Fibroblast of skin of right quadriceps (primary cell): ENCODE measurements around the gene MEIS1.
A peak's percentile ranks its signal among the peaks of the same experiment; 100 is the strongest.
"Not testable (repeated sequence)": the region's sequence is repeated elsewhere in the genome, so short reads cannot be mapped to it uniquely, and the experiment has no call there.

Experiments used
- DNase-seq: peaks from one replicate; pipeline ENCODE4 v3.0.0-alpha.2; 2013

Gene MEIS1

GRCh38 chr2:66434679-66435548, at the start of gene MEIS1:
Gene MEIS1 (plus strand): TSS chr2:66435125. CDS start chr2:66435857, 732 bp downstream.
- DNase-seq, result peak; percentile 98

- no peak for DNase-seq
These were observed 47.7 kb upstream of the MEIS1 start for GRCh38 chr2:66387016-66387753.

DNA sequence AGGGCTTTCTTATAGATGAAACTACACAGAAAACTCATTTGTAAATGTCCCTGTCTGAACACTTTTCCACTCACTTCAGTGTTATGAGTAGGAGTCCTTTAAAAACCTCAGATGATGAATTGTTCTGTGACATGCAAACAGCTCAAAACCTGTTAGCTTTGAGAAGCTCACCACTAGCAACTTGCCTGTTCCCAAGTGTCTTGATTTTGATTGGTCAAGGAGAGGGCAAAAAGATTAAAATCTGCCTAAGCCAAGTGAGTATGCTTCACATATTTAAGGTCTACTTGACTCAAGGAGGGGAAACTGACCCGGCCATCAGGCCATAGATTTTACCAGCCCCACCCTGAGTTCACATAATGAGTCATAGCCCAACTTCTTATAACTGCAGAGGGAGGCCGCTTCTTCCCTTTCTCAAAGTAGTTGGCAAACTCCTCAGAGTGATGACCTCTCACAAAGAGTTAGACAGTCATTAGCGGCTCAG, 45.2 kb upstream of the MEIS1 start:
- DNase-seq, result no peak

GRCh38 chr2:66390152-66390551, 44.8 kb upstream of the MEIS1 start:
- no peak for DNase-seq

DNA sequence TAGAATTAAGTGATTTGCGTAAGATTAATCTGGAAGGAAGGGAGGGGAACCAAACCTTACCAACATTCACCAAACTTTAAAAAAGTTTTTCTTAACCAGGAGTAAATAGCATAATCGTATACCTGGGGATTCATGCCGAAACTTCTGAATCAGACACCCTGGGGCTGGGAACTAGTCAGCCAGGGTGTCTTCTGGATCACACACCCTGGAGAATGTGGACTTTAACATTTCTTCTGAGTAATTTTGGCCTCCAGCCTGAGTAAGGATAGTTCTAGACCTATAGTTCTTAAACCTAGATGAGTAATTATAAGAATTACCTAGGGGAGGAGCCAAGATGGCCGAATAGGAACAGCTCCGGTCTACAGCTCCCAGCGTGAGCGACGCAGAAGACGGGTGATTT, 44.1 kb upstream of the MEIS1 start:
- no peak for DNase-seq

DNA sequence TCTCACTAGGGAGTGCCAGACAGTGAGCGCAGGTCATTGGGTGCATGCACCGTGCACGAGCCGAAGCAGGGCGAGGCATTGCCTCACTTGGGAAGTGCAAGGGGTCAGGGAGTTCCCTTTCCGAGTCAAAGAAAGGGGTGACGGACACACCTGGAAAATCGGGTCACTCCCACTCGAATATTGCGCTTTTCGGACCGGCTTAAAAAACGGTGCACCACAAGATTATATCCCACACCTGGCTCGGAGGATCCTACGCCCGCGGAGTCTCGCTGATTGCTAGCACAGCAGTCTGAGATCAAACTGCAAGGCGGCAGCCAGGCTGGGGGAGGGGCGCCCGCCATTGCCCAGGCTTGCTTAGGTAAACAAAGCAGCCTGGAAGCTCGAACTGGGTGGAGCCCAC, 43.7 kb upstream of the MEIS1 start:
- DNase-seq, result not testable (repeated sequence)

GRCh38 chr2:66405473-66405872, 29.5 kb upstream of the MEIS1 start:
- DNase-seq, result no peak

- no peak for DNase-seq
These were observed 26.0 kb upstream of the MEIS1 start for GRCh38 chr2:66408905-66409304.

GRCh38 chr2:66412874-66413273, 22.1 kb upstream of the MEIS1 start:
- DNase-seq, result no peak

GRCh38 chr2:66414896-66415295, 20.0 kb upstream of the MEIS1 start:
- DNase-seq, result no peak

GRCh38 chr2:66418381-66418780, 16.5 kb upstream of the MEIS1 start:
- no peak for DNase-seq

DNA sequence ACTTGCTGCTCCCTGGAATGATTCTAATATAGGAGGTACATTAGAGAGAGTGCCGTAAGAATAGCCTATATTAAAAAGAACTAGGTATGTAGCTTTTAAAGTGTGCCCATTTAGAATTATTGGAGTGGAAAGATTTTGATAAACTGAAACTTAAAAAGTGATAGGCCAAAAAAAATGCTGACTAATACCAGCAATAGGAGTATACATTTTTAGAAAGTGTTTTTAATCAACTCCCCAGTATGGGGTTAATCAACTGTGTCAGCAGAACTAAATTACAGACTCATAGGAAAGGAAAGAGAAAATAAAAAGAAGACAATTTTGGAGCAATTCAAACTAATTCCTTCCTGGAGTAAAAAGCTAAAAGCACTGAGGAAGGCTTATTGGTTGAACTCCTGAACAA, 13.3 kb upstream of the MEIS1 start:
- DNase-seq, result no peak

GRCh38 chr2:66423391-66424124, 11.4 kb upstream of the MEIS1 start:
- no peak for DNase-seq

DNA sequence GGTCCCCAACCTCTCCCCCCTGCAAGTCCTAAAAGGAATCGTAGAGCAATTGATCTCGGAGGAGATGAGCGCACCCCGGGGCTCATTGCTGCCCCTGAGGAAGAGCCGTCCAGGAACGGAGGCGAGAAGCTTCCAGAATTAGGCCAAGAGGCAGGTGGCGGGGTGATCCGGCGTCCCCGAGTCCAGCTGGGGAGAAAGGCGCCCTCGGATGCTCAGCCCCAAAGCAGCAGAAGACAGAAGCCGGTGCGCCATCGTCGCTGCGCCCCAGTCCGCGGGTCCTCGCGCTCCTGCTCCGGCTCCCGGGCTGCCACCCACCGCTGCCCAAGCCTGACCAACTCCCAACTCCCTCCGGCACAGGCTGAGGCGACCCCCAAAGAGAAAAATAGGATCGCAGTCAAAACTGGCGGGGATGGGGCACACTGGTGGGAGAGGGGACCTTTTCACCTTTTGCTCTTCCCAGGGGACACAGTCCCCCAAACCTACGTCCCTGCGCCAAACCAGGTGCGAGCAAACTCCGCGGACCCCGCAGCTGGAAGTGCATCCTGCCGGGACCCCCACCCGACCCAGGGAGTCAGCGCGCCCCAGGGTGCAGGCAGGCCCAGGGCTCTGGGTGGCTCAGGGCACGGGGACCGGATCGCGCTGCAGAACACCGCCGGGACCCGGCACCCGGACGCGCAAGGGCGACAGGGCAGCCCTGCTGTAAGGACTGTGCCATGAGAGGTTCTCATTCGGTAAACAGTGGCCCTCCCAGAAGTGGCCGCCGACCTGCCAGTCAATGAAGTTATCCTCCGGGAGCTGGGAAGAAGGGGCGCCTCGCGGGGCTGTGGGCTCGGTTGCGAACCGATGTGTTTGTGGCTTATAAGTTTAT, 8.4 kb upstream of the MEIS1 start:
- DNase-seq, result no peak

- DNase-seq, result no peak
These were observed 7.6 kb upstream of the MEIS1 start for GRCh38 chr2:66427300-66427699.

- peak; percentile 59 for DNase-seq
These were observed 5.8 kb upstream of the MEIS1 start for GRCh38 chr2:66428986-66429612.

- no peak for DNase-seq
These were observed 5.0 kb upstream of the MEIS1 start for GRCh38 chr2:66429693-66430504.

DNA sequence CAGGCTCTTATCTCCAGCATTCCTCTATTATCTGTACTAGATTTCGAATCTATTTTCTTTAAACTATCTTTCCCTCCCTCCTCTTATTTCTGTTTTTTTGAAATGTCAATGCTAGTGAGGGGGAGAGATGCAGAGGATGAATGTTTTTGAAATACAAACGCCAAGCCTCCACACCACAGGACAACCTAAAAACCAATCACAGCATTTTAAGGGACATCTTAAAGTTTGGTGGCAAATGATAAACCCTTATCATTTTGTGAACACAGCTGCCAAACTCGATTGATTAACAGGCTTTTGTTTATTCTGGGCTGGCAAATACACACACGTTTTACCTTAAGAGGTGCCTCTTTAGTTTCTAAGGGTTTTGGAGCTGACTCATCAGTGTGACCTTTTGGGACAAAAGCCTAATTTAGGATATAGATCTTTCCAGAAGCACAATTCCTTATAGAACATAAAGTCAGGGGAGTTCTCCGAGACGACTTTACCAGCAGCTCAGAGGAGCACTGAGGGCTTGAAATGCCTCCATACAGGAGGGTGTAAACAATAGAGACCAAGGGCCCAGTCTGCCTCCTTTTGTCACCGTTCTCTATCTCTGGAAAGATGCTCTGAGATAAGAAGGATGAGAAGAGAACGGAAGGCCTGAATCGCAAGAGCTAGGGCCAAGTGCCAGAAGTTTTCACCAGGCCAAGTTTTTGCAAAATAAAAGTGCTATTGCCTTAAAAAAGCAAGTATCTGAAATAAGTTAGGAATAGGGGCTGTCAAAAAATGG, 4.2 kb upstream of the MEIS1 start:
- DNase-seq, result no peak

- no peak for DNase-seq
These were observed 3.7 kb upstream of the MEIS1 start for GRCh38 chr2:66431274-66431642.
